Stomach (tissue), 9 donors: ENCODE results near the gene SCAMP2. TPM values are rescaled to one million over a fixed set of nuclear protein-coding genes. Genes with fewer than 3 reads are reported as not detected.

Experiments
- DNase-seq, 2 donors: peaks; one replicate each; pipeline versions ENCODE4 v3.0.0 to v3.0.0-alpha.2; 2013 to 2019
- H3K27ac ChIP-seq, 5 donors: fragments of 200-600 bp in 4 of 5; sonication (generic) in 4 of 5; one replicate each; pipeline ENCODE4 v1.5.1; 2013 to 2019; ENCODE audit warnings: mild to moderate bottlenecking in 1 of 5, moderate library complexity in 1 of 5
- H3K27me3 ChIP-seq, 3 donors: fragments of 200-600 bp; sonication (generic); one replicate each; pipeline ENCODE4 v1.5.1; 2017 to 2019; ENCODE audit warnings: mixed run types in 1 of 3
- H3K36me3 ChIP-seq, 4 donors: fragments of 200-600 bp; sonication (generic); 1 replicate in 3 of 4; 2 replicates in 1 of 4; pipeline ENCODE4 v1.5.1; 2016 to 2019
- H3K4me1 ChIP-seq, 4 donors: fragments of 200-600 bp; sonication (generic); one replicate each; pipeline ENCODE4 v1.5.1; 2016 to 2019
- H3K4me3 ChIP-seq, 4 donors: fragments of 200-600 bp; sonication (generic) in 3 of 4; one replicate each; pipeline ENCODE4 v1.5.1; 2016 to 2019; ENCODE audit warnings: mild to moderate bottlenecking in 1 of 4
- H3K9me3 ChIP-seq, 4 donors: fragments of 200-600 bp; sonication (generic); one replicate each; pipeline ENCODE4 v1.5.1; 2016 to 2019
- EP300 ChIP-seq: sonication (generic); formaldehyde crosslinking; IDR thresholded peaks from one replicate; pipeline ENCODE4 v1.6.1; 2017; ENCODE audit warnings: antibody characterized with exemption
- POLR2A ChIP-seq, 4 donors: fragments of 450-650 bp; IDR thresholded peaks; one replicate each; pipeline ENCODE4 v1.6.1; 2016; ENCODE audit warnings: antibody characterized with exemption in 4 of 4, control low read depth in 2 of 4, mild to moderate bottlenecking in 1 of 4, moderate library complexity in 1 of 4
- POLR2AphosphoS5 ChIP-seq, 3 donors: sonication (generic); formaldehyde crosslinking; IDR thresholded peaks; one replicate each; pipeline ENCODE4 v1.6.1; 2016; ENCODE audit warnings: antibody characterized with exemption in 3 of 3
- WGBS, 5 donors: extraction: QIAGEN DNeasy Blood & Tissue Kit in 3 of 5; methylation state at CpG; one replicate each; pipeline versions ENCODE4 v1.1.5 to v1.1.7; 2013 to 2018; 5-methylcytosine and 5-hydroxymethylcytosine counted together
- intact Hi-C: fragments of 100-400 bp; cut with DNase I; formaldehyde crosslinking; loops from one replicate; pipeline ENCODE4 v1.15.1; 2023; ENCODE audit warnings: low total_unique reads
- polyA plus RNA-seq, 3 donors: library from polyadenylated mRNA; stranded (reverse); fragments of 200-250 nt; gene quantifications; one replicate each; pipeline ENCODE4 v1.2.3, GENCODE V29; 2013
- total RNA-seq, 5 donors: library from RNA; depleted of rRNA; stranded (reverse); fragments of >200 nt; gene quantifications; one replicate each; pipeline versions ENCODE4 v1.1.0 to v1.2.3, GENCODE V29; 2014 to 2016
- TF ChIP-seq, protein P1 (sequence below), 7 experiments: fragments of 450-650 bp in 4 of 7; fragments of 200-600 bp in 3 of 7; sonication (generic) in 3 of 7; IDR thresholded peaks; one replicate each; pipeline ENCODE4 v1.5.1; 2016 to 2019; ENCODE audit warnings: antibody characterized with exemption in 7 of 7, control low read depth in 2 of 7, mild to moderate bottlenecking in 1 of 7
- donor health status: healthy with polysubstance abuse.
- donor health status: Bipolar disorder and iron deficiency.
- donor health status: healthy.

Gene SCAMP2
- total and polyA plus RNA-seq, 8 donors: 16.8 to 134 (median 38.9) TPM

DNA sequence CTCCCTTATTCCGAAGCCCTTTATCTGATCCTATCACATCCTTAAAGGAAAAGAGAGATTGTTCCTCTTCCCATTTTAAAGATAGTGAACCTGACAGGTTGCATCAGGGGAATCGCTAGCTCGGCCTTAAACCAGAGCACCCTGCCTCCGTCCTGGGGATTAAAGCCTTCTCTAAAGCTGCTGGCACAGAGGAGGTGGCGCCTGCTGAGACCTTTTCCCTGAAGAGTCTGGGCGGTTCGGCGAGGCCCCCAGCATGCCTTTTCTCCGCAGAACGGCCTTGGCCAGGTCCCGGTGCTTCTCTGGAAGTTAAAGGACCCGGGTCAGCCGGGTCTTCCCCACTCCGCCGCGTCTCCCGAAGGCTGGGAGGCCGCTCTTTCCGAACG lies 32.9 kb upstream of the SCAMP2 start:
- intact Hi-C loops: no loop called here
- Histone ChIP-seq H3K4me3 (peak overlapping the region; percentile 90 to 97 (median 92)), H3K36me3 (peaks cover 17 to 50% (median 38%) of the 10 kb centered on the region in 4 donors), H3K9me3 (no peaks in the 10 kb centered on the region), H3K27me3 (no peaks in the 10 kb centered on the region), H3K4me1 (peaks cover 17 to 51% (median 43%) of the 10 kb centered on the region in 4 donors), H3K27ac (peak overlapping the region; percentile 89 to 99 (median 95))
- WGBS, 5 donors: 0 to 2% (median 1%) methylated on average over 10 to 20 of the region's 20 CpGs
- DNase-seq: peak in 1 of 2 donors; percentile 31
- TF ChIP-seq EP300 (no peak), POLR2A (IDR thresholded peaks at IDR 0.05) (no peak), POLR2AphosphoS5 (IDR thresholded peaks at IDR 0.05) (peak in 1 of 3 donors; percentile 5)
- TF ChIP-seq, protein P1, sequence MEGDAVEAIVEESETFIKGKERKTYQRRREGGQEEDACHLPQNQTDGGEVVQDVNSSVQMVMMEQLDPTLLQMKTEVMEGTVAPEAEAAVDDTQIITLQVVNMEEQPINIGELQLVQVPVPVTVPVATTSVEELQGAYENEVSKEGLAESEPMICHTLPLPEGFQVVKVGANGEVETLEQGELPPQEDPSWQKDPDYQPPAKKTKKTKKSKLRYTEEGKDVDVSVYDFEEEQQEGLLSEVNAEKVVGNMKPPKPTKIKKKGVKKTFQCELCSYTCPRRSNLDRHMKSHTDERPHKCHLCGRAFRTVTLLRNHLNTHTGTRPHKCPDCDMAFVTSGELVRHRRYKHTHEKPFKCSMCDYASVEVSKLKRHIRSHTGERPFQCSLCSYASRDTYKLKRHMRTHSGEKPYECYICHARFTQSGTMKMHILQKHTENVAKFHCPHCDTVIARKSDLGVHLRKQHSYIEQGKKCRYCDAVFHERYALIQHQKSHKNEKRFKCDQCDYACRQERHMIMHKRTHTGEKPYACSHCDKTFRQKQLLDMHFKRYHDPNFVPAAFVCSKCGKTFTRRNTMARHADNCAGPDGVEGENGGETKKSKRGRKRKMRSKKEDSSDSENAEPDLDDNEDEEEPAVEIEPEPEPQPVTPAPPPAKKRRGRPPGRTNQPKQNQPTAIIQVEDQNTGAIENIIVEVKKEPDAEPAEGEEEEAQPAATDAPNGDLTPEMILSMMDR (IDR thresholded peaks at IDR 0.05): no peak

DNA sequence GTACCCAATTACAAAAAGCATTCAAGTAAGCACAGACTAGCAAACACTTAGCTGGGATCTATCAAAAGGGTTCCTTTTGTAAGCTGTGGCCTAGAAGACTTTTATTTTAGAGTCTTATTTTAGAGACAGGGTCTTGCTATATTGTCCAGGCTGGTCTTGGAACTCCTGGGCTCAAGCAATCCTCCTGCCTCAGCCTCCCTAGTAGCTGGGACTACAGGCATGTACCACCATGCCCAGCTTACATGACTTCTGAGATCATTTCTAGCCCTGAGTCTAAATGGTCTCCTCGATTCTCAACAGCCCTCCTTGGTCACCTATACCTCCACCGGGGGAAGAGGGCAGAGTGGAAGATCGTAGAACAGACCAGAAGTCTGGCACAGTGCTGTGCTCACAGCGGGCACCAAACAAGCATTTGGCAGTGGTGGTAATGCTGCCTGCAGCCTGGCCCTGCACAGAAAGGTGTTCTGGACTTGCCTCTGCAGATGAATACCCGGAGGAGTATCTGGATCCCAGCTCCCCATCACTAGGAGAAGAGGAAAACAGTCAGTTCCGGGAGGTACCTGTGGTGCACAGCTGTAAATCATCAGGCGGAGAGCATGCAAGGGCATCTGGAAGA lies 31.1 kb upstream of the SCAMP2 start:
- 89 to 95% (median 93%) methylated on average over 7 of the region's 7 CpGs for whole genome bisulfite sequencing, 5 donors
- intact Hi-C loops: no loop called here
- Histone ChIP-seq H3K27ac (no peak overlapping the region), H3K4me3 (no peak overlapping the region), H3K27me3 (no peaks in the 10 kb centered on the region), H3K9me3 (no peaks in the 10 kb centered on the region), H3K36me3 (peaks cover 31 to 53% (median 51%) of the 10 kb centered on the region in 4 donors), H3K4me1 (peaks cover 17 to 55% (median 45%) of the 10 kb centered on the region in 4 donors)
- DNase-seq: no peak
- TF ChIP-seq, protein P1 (IDR thresholded peaks at IDR 0.05): no peak
- no peak for TF ChIP-seq EP300
- no peak for TF ChIP-seq POLR2AphosphoS5 (IDR thresholded peaks at IDR 0.05)
- TF ChIP-seq POLR2A (IDR thresholded peaks at IDR 0.05): no peak

- Histone ChIP-seq H3K27me3 (no peaks in the 10 kb centered on the region), H3K4me3 (no peak overlapping the region), H3K27ac (no peak overlapping the region), H3K36me3 (peaks cover 31 to 60% (median 57%) of the 10 kb centered on the region in 4 donors), H3K9me3 (no peaks in the 10 kb centered on the region), H3K4me1 (peaks cover 17 to 55% (median 45%) of the 10 kb centered on the region in 4 donors)
- TF ChIP-seq POLR2A (IDR thresholded peaks at IDR 0.05) (no peak), EP300 (no peak), POLR2AphosphoS5 (IDR thresholded peaks at IDR 0.05) (no peak)
- TF ChIP-seq, protein P1 (IDR thresholded peaks at IDR 0.05): no peak
- WGBS, 5 donors: 84 to 93% (median 91%) methylated on average over 1 of the region's 1 CpG
- DNase-seq: no peak
- intact Hi-C loops: no loop called here
Measured at GRCh38 chr15:74903676-74904075, 30.5 kb upstream of the SCAMP2 start.

GRCh38 chr15:74902295-74903075 lies 29.3 kb upstream of the SCAMP2 start:
- Histone ChIP-seq H3K9me3 (no peaks in the 10 kb centered on the region), H3K36me3 (peaks cover 31 to 72% (median 69%) of the 10 kb centered on the region in 4 donors), H3K4me1 (peaks cover 15 to 51% (median 42%) of the 10 kb centered on the region in 4 donors), H3K27me3 (no peaks in the 10 kb centered on the region), H3K4me3 (no peak overlapping the region), H3K27ac (peak overlapping the region in 2 of 5 donors; percentile 3 to 15)
- intact Hi-C loops: no loop called here
- WGBS, 5 donors: 86 to 93% (median 88%) methylated on average over 4 of the region's 4 CpGs
- DNase-seq: no peak
- TF ChIP-seq POLR2AphosphoS5 (IDR thresholded peaks at IDR 0.05) (no peak), EP300 (no peak), POLR2A (IDR thresholded peaks at IDR 0.05) (no peak)
- TF ChIP-seq, protein P1 (IDR thresholded peaks at IDR 0.05): no peak
